ENCODE data around the gene PAM. TPM values are rescaled to one million over a fixed set of nuclear protein-coding genes. Genes with fewer than 3 reads are reported as not detected.

PAM gene
- total RNA-seq, 1 experiment from 2014 or later = 190 TPM

DNA sequence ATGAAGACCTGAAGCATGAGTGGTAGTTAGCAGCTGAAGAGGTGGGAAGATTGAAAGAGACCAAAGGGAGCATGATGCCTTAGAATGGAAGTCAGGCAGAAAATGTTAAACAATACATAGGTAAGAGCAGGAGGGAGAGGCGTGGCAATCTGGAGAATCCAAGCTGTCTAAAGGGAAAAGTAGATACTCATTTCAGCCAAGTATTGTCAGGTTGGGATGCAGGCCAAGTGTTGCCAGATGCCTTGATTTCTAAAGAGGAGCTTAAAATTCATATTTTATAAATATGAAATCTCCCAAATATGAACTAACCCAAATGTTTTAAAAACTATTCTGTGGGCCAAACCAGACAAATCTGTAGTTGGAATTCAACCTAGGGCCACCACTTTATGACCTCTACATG lies 4.2 kb downstream of the PAM start:
- ChIA-PET CTCF (no interaction called here), POLR2A (ENCODE audit: low non-redundant PET) (no interaction called here)
- no peak overlapping the region for H3K27ac ChIP-seq (ENCODE audit: low read depth, low read length, poor library complexity, severe bottlenecking)
- no peaks in the 10 kb centered on the region for H3K27me3 ChIP-seq (replicated peaks; ENCODE audit: insufficient read depth, low read depth, low read length, poor library complexity)
- no TSS peak for BruUV-seq (replicated peaks)
- peaks cover 62% of the 10 kb centered on the region for H3K4me1 ChIP-seq (ENCODE audit: insufficient read depth, low read length, poor library complexity, severe bottlenecking)
- H3K9me3 ChIP-seq (ENCODE audit: low read depth, low read length, poor library complexity, severe bottlenecking) = no peaks in the 10 kb centered on the region
- no peak overlapping the region for H3K4me3 ChIP-seq (ENCODE audit: low read depth, low read length, poor library complexity, severe bottlenecking)
- intact Hi-C loops (cut with micrococcal nuclease; ENCODE audit: unreplicated experiment) = no loop called here
- DNase-seq (ENCODE audit: low spot score) = no peak
- TF ChIP-seq EZH2 (IDR thresholded peaks at IDR 0.05; ENCODE audit: borderline replicate concordance, low read depth, low read length, poor library complexity, severe bottlenecking) = no peak
- TF ChIP-seq, protein P1, sequence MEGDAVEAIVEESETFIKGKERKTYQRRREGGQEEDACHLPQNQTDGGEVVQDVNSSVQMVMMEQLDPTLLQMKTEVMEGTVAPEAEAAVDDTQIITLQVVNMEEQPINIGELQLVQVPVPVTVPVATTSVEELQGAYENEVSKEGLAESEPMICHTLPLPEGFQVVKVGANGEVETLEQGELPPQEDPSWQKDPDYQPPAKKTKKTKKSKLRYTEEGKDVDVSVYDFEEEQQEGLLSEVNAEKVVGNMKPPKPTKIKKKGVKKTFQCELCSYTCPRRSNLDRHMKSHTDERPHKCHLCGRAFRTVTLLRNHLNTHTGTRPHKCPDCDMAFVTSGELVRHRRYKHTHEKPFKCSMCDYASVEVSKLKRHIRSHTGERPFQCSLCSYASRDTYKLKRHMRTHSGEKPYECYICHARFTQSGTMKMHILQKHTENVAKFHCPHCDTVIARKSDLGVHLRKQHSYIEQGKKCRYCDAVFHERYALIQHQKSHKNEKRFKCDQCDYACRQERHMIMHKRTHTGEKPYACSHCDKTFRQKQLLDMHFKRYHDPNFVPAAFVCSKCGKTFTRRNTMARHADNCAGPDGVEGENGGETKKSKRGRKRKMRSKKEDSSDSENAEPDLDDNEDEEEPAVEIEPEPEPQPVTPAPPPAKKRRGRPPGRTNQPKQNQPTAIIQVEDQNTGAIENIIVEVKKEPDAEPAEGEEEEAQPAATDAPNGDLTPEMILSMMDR (conservative IDR thresholded peaks at IDR 0.05; ENCODE audit: low read depth, low read length) = no peak
- H3K36me3 ChIP-seq (ENCODE audit: insufficient read depth, low read length, poor library complexity, severe bottlenecking) = no peaks in the 10 kb centered on the region

DNA sequence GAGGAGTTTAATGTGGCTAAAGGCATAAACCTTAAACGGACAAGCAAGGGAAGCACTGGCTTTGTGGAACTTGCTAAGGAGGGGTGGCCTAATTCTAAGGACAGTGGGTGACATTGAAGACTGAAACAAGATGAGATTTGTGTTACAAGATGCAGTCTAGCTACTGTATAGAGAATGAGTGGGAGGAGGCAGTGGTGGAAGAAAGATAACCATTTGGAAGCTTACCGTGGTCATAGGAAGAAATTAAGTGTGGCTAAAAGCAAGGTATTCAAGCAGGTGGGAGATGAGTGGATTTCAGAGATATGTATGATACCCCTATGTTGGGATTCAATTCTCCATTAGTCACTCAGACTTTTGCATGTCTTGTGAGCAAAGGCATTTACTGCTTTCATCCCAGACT lies 4.6 kb downstream of the PAM start:
- TF ChIP-seq, protein P1 (conservative IDR thresholded peaks at IDR 0.05; ENCODE audit: low read depth, low read length) = no peak
- no peak for TF ChIP-seq EZH2 (IDR thresholded peaks at IDR 0.05; ENCODE audit: borderline replicate concordance, low read depth, low read length, poor library complexity, severe bottlenecking)
- Histone ChIP-seq H3K4me1 (ENCODE audit: insufficient read depth, low read length, poor library complexity, severe bottlenecking) (peaks cover 57% of the 10 kb centered on the region), H3K36me3 (ENCODE audit: insufficient read depth, low read length, poor library complexity, severe bottlenecking) (no peaks in the 10 kb centered on the region), H3K4me3 (ENCODE audit: low read depth, low read length, poor library complexity, severe bottlenecking) (no peak overlapping the region), H3K27me3 (replicated peaks; ENCODE audit: insufficient read depth, low read depth, low read length, poor library complexity) (no peaks in the 10 kb centered on the region), H3K9me3 (ENCODE audit: low read depth, low read length, poor library complexity, severe bottlenecking) (no peaks in the 10 kb centered on the region), H3K27ac (ENCODE audit: low read depth, low read length, poor library complexity, severe bottlenecking) (no peak overlapping the region)
- intact Hi-C loops (cut with micrococcal nuclease; ENCODE audit: unreplicated experiment) = no loop called here
- no TSS peak for BruUV-seq (replicated peaks)
- CTCF ChIA-PET = no interaction called here
- POLR2A ChIA-PET (ENCODE audit: low non-redundant PET) = no interaction called here
- no peak for DNase-seq (ENCODE audit: low spot score)

DNA sequence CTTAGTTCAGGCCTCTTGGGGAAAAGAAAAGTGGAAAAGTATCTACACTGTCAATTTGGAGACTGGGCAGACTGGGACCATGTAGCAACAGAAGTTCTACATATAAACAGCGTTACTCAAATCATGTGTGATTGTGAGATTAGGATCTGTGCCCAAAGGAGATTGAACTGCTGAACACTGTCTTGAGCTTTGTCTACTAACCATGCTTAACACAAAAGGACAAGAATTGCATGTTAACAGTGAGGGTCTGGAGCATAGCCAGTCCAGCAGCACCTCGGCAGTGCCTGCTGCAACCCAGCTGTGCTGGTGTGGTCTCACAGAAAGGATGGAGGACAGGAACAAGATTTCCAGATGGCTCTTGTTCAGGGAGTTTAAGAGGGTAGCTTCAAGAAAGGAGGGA lies 5.7 kb downstream of the PAM start:
- Histone ChIP-seq H3K4me3 (ENCODE audit: low read depth, low read length, poor library complexity, severe bottlenecking) (no peak overlapping the region), H3K27ac (ENCODE audit: low read depth, low read length, poor library complexity, severe bottlenecking) (peak overlapping the region; percentile 14), H3K4me1 (ENCODE audit: insufficient read depth, low read length, poor library complexity, severe bottlenecking) (peaks cover 55% of the 10 kb centered on the region), H3K36me3 (ENCODE audit: insufficient read depth, low read length, poor library complexity, severe bottlenecking) (no peaks in the 10 kb centered on the region), H3K9me3 (ENCODE audit: low read depth, low read length, poor library complexity, severe bottlenecking) (no peaks in the 10 kb centered on the region), H3K27me3 (replicated peaks; ENCODE audit: insufficient read depth, low read depth, low read length, poor library complexity) (no peaks in the 10 kb centered on the region)
- TF ChIP-seq, protein P1 (conservative IDR thresholded peaks at IDR 0.05; ENCODE audit: low read depth, low read length) = no peak
- TF ChIP-seq EZH2 (IDR thresholded peaks at IDR 0.05; ENCODE audit: borderline replicate concordance, low read depth, low read length, poor library complexity, severe bottlenecking) = no peak
- CTCF ChIA-PET = no interaction called here
- DNase-seq (ENCODE audit: low spot score) = no peak
- POLR2A ChIA-PET (ENCODE audit: low non-redundant PET) = interaction anchor here (0.8 kb wide), 1 partner anchor 319 kb away, joined by 3 read pairs; no protein-coding TSS in a partner anchor
- BruUV-seq (replicated peaks) = no TSS peak
- intact Hi-C loops (cut with micrococcal nuclease; ENCODE audit: unreplicated experiment) = no loop called here

All from A673 (cell line).